Heart left ventricle (tissue), 13 donors: Measurements from ENCODE around the gene OTOP2.

Source experiments
- POLR2A ChIP-seq, 2 donors: fragments of 450-650 bp; IDR thresholded peaks; one replicate each; pipeline ENCODE4 v1.6.1; 2017; ENCODE audit warnings: antibody characterized with exemption in 2 of 2, mild to moderate bottlenecking in 2 of 2, moderate library complexity in 2 of 2
- TF ChIP-seq, protein P1 (sequence below), 12 donors: fragments of 200-600 bp; sonication (generic) in 4 of 12; IDR thresholded peaks; one replicate each; pipeline versions ENCODE4 v1.5.0 to v1.8.0; 2018 to 2022; ENCODE audit warnings: antibody characterized with exemption in 12 of 12, mild to moderate bottlenecking in 5 of 12
- donor health status: ischemic (EF 13 %, LVEDD 7.1; RV severe dilation, severe dysfunction).
- donor health status: DM: no; HTN: yes; CAD: no.
- donor health status: DM: no; HTN: no; CAD: no.
- donor health status: ischemic (EF 25% LVEDD 6.9; RV normal size, moderate dysfunction).
- donor health status: ischemic (EF 25% LVEDD 5.7; RV mildly dilated, moderate dysfunction).
- donor health status: ischemic (EF 35%, LVEDD 5.7; RV mildly dilated, moderate dysfunction).
- donor health status: nonischemic (EF 11% LVEDD 7.7; RV severe dilation, severe dysfunction).
- donor health status: DM: yes; HTN: yes; CAD: no.
- donor health status: PGD.
- donor health status: ischemic (EF 29% LVEDD 5.4; RV normal size, mild dysfunction).
- donor health status: nonischemic (EF 23%, LVEDD 6.1; RV moderate dilation, normal function).

DNA sequence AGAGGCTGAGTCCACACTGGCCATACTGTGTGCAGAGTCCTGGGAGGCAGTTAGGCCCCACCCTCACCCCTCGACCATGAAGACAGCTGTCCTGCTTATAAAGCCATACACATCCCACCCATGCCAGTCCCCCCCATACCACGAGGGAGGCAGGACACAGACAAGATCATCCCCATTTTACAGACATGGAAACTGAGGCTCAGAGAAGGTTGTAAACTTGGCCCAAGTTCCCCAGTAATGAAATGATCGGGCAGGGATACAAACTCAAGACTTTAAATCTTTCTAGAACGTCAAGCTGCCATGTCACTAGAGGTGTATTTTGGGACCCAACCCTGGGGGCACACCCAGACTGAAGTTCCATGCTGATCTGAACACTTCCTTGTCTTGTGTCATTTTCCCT is 32.0 kb downstream of the OTOP2 start:
- TF ChIP-seq, protein P1, sequence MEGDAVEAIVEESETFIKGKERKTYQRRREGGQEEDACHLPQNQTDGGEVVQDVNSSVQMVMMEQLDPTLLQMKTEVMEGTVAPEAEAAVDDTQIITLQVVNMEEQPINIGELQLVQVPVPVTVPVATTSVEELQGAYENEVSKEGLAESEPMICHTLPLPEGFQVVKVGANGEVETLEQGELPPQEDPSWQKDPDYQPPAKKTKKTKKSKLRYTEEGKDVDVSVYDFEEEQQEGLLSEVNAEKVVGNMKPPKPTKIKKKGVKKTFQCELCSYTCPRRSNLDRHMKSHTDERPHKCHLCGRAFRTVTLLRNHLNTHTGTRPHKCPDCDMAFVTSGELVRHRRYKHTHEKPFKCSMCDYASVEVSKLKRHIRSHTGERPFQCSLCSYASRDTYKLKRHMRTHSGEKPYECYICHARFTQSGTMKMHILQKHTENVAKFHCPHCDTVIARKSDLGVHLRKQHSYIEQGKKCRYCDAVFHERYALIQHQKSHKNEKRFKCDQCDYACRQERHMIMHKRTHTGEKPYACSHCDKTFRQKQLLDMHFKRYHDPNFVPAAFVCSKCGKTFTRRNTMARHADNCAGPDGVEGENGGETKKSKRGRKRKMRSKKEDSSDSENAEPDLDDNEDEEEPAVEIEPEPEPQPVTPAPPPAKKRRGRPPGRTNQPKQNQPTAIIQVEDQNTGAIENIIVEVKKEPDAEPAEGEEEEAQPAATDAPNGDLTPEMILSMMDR (IDR thresholded peaks at IDR 0.05): no peak
- TF ChIP-seq POLR2A (IDR thresholded peaks at IDR 0.05): no peak
